ENCODE results near the gene CCDC88A. TPM values are rescaled to one million over a fixed set of nuclear protein-coding genes. Genes with fewer than 3 reads are reported as not detected.

CCDC88A gene
- total RNA-seq, 2 experiments from 2014 or later = 14.8 to 15.8 TPM

DNA sequence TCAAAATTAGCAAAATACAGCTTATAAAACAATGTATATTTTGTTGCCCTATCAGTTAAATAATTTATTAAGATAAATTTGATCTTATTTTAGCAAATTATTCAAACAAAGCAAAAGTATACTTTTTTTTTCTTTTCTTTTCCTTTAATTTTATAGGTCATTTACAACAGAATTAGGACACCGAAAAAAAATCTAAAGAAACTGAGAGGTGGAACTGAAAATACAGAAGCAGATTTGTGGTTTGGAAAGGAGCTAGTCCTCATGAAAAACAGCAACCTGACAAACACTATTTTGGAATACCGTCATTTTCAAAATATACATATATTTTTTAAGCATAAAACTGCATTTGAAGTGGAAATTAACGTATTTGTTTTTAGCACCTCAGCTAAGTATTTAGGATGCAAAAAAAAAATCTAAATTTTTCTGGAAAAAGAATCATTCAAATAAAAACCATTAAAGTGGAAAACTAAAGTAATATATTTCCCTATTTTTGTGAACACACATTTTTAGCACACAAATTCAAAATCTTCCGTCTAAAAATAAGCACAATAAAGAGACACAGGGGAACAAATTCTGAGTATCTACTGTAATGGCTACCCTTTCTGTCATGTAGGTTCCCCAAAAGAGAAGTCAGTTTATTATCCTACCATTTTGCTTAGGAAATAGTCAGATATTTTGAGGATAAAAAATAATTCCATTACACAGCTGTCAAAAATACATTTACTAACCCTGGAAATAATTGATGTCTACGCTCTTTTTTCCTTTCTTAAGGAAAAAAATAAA is 2.7 kb downstream of the CCDC88A start:
- H3K36me3 Mint-ChIP-seq (ENCODE audit: low read depth) = no peaks in the 10 kb centered on the region
- POLR2A ChIA-PET = interaction anchor here (0.6 kb wide), 1 partner anchor 175 kb away, joined by 3 read pairs; no protein-coding TSS in a partner anchor
- H3K4me3 Mint-ChIP-seq = no peak overlapping the region
- ATAC-seq (no peak), DNase-seq (no peak)
- CTCF ChIA-PET = interaction anchor here (1.6 kb wide), 1 partner anchor 15 kb away, joined by 4 read pairs; no protein-coding TSS in a partner anchor
- no peak overlapping the region for H3K27ac Mint-ChIP-seq
- H3K9me3 Mint-ChIP-seq = no peaks in the 10 kb centered on the region
- H3K4me1 Mint-ChIP-seq (ENCODE audit: low read depth) = peaks cover 28% of the 10 kb centered on the region
- no peaks in the 10 kb centered on the region for H3K27me3 Mint-ChIP-seq
- intact Hi-C loops (cut with micrococcal nuclease) = loop anchor here (5.0 kb wide), 1 partner anchor 365 kb away; the partner anchor contains the start of gene RTN4
- no peak for TF ChIP-seq CTCF (IDR thresholded peaks at IDR 0.05)

- TF ChIP-seq CTCF (IDR thresholded peaks at IDR 0.05) = no peak
- DNase-seq (no peak), ATAC-seq (no peak)
- Mint-ChIP-seq H3K27me3 (no peaks in the 10 kb centered on the region), H3K4me3 (no peak overlapping the region), H3K36me3 (ENCODE audit: low read depth) (no peaks in the 10 kb centered on the region), H3K4me1 (ENCODE audit: low read depth) (peaks cover 20% of the 10 kb centered on the region), H3K9me3 (no peaks in the 10 kb centered on the region), H3K27ac (no peak overlapping the region)
- ChIA-PET CTCF (interaction anchor here (1.6 kb wide), 1 partner anchor 17 kb away, joined by 4 read pairs; no protein-coding TSS in a partner anchor), POLR2A (no interaction called here)
- intact Hi-C loops (cut with micrococcal nuclease) = loop anchor here (5.0 kb wide), 1 partner anchor 363 kb away; the partner anchor contains the start of gene RTN4
Measured at GRCh38 chr2:55415300-55415699, 4.4 kb downstream of the CCDC88A start.

- POLR2A ChIA-PET = no interaction called here
- H3K36me3 Mint-ChIP-seq (ENCODE audit: low read depth) = no peaks in the 10 kb centered on the region
- intact Hi-C loops (cut with micrococcal nuclease) = no loop called here
- CTCF ChIA-PET = no interaction called here
- H3K9me3 Mint-ChIP-seq = no peaks in the 10 kb centered on the region
- H3K4me1 Mint-ChIP-seq (ENCODE audit: low read depth) = peaks cover 6% of the 10 kb centered on the region
- DNase-seq = no peak
- H3K27me3 Mint-ChIP-seq = no peaks in the 10 kb centered on the region
- no peak overlapping the region for H3K4me3 Mint-ChIP-seq
- no peak for ATAC-seq
- H3K27ac Mint-ChIP-seq = no peak overlapping the region
- no peak for TF ChIP-seq CTCF (IDR thresholded peaks at IDR 0.05)
Measured at GRCh38 chr2:55408918-55409868, 10.5 kb downstream of the CCDC88A start.

- ChIA-PET POLR2A (no interaction called here), CTCF (no interaction called here)
- DNase-seq (no peak), ATAC-seq (no peak)
- Mint-ChIP-seq H3K9me3 (no peaks in the 10 kb centered on the region), H3K27me3 (no peaks in the 10 kb centered on the region), H3K4me1 (ENCODE audit: low read depth) (peaks cover 6% of the 10 kb centered on the region), H3K4me3 (no peak overlapping the region), H3K36me3 (ENCODE audit: low read depth) (no peaks in the 10 kb centered on the region), H3K27ac (no peak overlapping the region)
- no peak for TF ChIP-seq CTCF (IDR thresholded peaks at IDR 0.05)
- intact Hi-C loops (cut with micrococcal nuclease) = no loop called here
Measured at GRCh38 chr2:55408098-55408882, 11.4 kb downstream of the CCDC88A start.
